MM.1S (cell line): ENCODE data around the gene RPL38.

Experiments
- DNase-seq: peaks from one replicate; pipeline ENCODE4 v3.0.0-alpha.2; 2015
- H2AFZ ChIP-seq: fragments of 300-600 bp; sonication (generic); 2 replicates; pipeline ENCODE4 v1.6.0; 2016; ENCODE audit warnings: antibody characterized with exemption, low read length
- H3F3A ChIP-seq: fragments of 300-600 bp; sonication (generic); 2 replicates; pipeline ENCODE4 v1.6.1; 2016; ENCODE audit warnings: mild to moderate bottlenecking, antibody characterized with exemption, low read length, moderate library complexity, mixed read lengths; ENCODE audit not compliant: insufficient read depth
- H3K27ac ChIP-seq: fragments of 300-600 bp; sonication (generic); 2 replicates; pipeline ENCODE4 v1.5.1; 2016; ENCODE audit warnings: mild to moderate bottlenecking, low read length
- H3K27me3 ChIP-seq: fragments of 300-600 bp; sonication (generic); replicated peaks from 2 replicates; pipeline ENCODE4 v1.6.0; 2016; ENCODE audit warnings: low read length; ENCODE audit not compliant: insufficient read depth
- H3K36me3 ChIP-seq: fragments of 300-600 bp; sonication (generic); replicated peaks from 2 replicates; pipeline ENCODE4 v1.6.1; 2016; ENCODE audit warnings: mild to moderate bottlenecking, low read length, mixed read lengths; ENCODE audit not compliant: insufficient read depth
- H3K4me1 ChIP-seq: fragments of 300-600 bp; sonication (generic); 2 replicates; pipeline ENCODE4 v1.6.1; 2016; ENCODE audit warnings: low read length, mixed read lengths
- H3K4me2 ChIP-seq: fragments of 300-600 bp; sonication (generic); 2 replicates; pipeline ENCODE4 v1.6.0; 2016; ENCODE audit warnings: low read depth, low read length
- H3K4me3 ChIP-seq: fragments of 300-600 bp; sonication (generic); 2 replicates; pipeline ENCODE4 v1.5.1; 2016; ENCODE audit warnings: low read length, mixed read lengths
- H3K79me2 ChIP-seq: fragments of 300-600 bp; sonication (generic); 2 replicates; pipeline ENCODE4 v1.6.1; 2016; ENCODE audit warnings: mixed run types, low read length, mixed read lengths
- H3K9ac ChIP-seq: fragments of 300-600 bp; sonication (generic); 2 replicates; pipeline ENCODE4 v1.6.1; 2016; ENCODE audit warnings: low read length, mixed read lengths
- H3K9me2 ChIP-seq: fragments of 300-600 bp; sonication (generic); replicated peaks from 2 replicates; pipeline ENCODE4 v1.6.1; 2016; ENCODE audit warnings: mild to moderate bottlenecking, low read length, mixed read lengths; ENCODE audit not compliant: insufficient read depth
- H3K9me3 ChIP-seq: fragments of 300-600 bp; sonication (generic); replicated peaks from 2 replicates; pipeline ENCODE4 v1.6.1; 2016; ENCODE audit warnings: mild to moderate bottlenecking, low read length, mixed read lengths; ENCODE audit not compliant: insufficient read depth
- H4K20me1 ChIP-seq: fragments of 300-600 bp; sonication (generic); 2 replicates; pipeline ENCODE4 v1.6.1; 2016; ENCODE audit warnings: mild to moderate bottlenecking, low read length, moderate library complexity, mixed read lengths; ENCODE audit not compliant: insufficient read depth
- CTCF ChIP-seq: fragments of 300-600 bp; sonication (generic); IDR thresholded peaks from 2 replicates; pipeline ENCODE4 v1.5.1; 2016; ENCODE audit warnings: antibody characterized with exemption, low read length, mixed read lengths
- EZH2 ChIP-seq: fragments of 300-600 bp; sonication (generic); optimal IDR thresholded peaks from 2 replicates; pipeline ENCODE3; 2017; ENCODE audit warnings: low read depth, mild to moderate bottlenecking, antibody characterized with exemption, low read length, mixed read lengths
- EZH2phosphoT487 ChIP-seq: fragments of 300-600 bp; sonication (generic); IDR thresholded peaks from 2 replicates; pipeline ENCODE4 v1.6.1; 2018; ENCODE audit warnings: antibody characterized with exemption, low read length

The RPL38 gene

GRCh38 chr17:74244128-74244527 lies 40.6 kb downstream of the RPL38 start:
- Histone ChIP-seq H3K4me3 (no peak overlapping the region), H3K79me2 (no peaks in the 10 kb centered on the region), H3K4me2 (no peak overlapping the region), H3K9me3 (no peaks in the 10 kb centered on the region), H3K27ac (no peak overlapping the region), H3K27me3 (peaks cover 90% of the 10 kb centered on the region), H3K36me3 (no peaks in the 10 kb centered on the region), H3K9me2 (no peaks in the 10 kb centered on the region), H3F3A (no peaks in the 10 kb centered on the region), H2AFZ (no peak overlapping the region), H4K20me1 (no peaks in the 10 kb centered on the region), H3K4me1 (no peaks in the 10 kb centered on the region), H3K9ac (no peak overlapping the region)
- no peak for TF ChIP-seq CTCF
- TF ChIP-seq EZH2: no peak
- no peak for TF ChIP-seq EZH2phosphoT487
- DNase-seq: no peak

GRCh38 chr17:74244548-74244947 lies 41.1 kb downstream of the RPL38 start:
- no peaks in the 10 kb centered on the region for H4K20me1 ChIP-seq
- H2AFZ ChIP-seq: no peak overlapping the region
- H3K9me2 ChIP-seq: no peaks in the 10 kb centered on the region
- DNase-seq: no peak
- no peaks in the 10 kb centered on the region for H3K9me3 ChIP-seq
- no peaks in the 10 kb centered on the region for H3K4me1 ChIP-seq
- H3K9ac ChIP-seq: no peak overlapping the region
- no peak overlapping the region for H3K4me2 ChIP-seq
- H3K27ac ChIP-seq: no peak overlapping the region
- no peaks in the 10 kb centered on the region for H3K36me3 ChIP-seq
- H3K4me3 ChIP-seq: no peak overlapping the region
- no peak for TF ChIP-seq CTCF
- TF ChIP-seq EZH2phosphoT487: no peak
- no peak for TF ChIP-seq EZH2
- no peaks in the 10 kb centered on the region for H3K79me2 ChIP-seq
- peaks cover 90% of the 10 kb centered on the region for H3K27me3 ChIP-seq
- H3F3A ChIP-seq: no peaks in the 10 kb centered on the region

- H3K9me3 ChIP-seq: no peaks in the 10 kb centered on the region
- H3K27me3 ChIP-seq: peaks cover 88% of the 10 kb centered on the region
- no peak overlapping the region for H3K27ac ChIP-seq
- no peaks in the 10 kb centered on the region for H4K20me1 ChIP-seq
- no peaks in the 10 kb centered on the region for H3K79me2 ChIP-seq
- H3K36me3 ChIP-seq: no peaks in the 10 kb centered on the region
- no peak overlapping the region for H2AFZ ChIP-seq
- H3K4me2 ChIP-seq: no peak overlapping the region
- TF ChIP-seq EZH2phosphoT487: no peak
- no peak for TF ChIP-seq EZH2
- TF ChIP-seq CTCF: no peak
- no peaks in the 10 kb centered on the region for H3K4me1 ChIP-seq
- no peak overlapping the region for H3K4me3 ChIP-seq
- no peaks in the 10 kb centered on the region for H3F3A ChIP-seq
- DNase-seq: no peak
- no peaks in the 10 kb centered on the region for H3K9me2 ChIP-seq
- H3K9ac ChIP-seq: no peak overlapping the region
Measured at GRCh38 chr17:74245145-74245831, 41.8 kb downstream of the RPL38 start.
